GM12801 (cell line): ENCODE data around the gene ELMOD2.

Source experiments
- TF ChIP-seq, protein P1 (sequence below): IDR thresholded peaks from one replicate; pipeline ENCODE4 v1.5.1; 2011; ENCODE audit warnings: control low read depth; ENCODE audit not compliant: insufficient read length; ENCODE audit errors: extremely low read depth

ELMOD2 gene

DNA sequence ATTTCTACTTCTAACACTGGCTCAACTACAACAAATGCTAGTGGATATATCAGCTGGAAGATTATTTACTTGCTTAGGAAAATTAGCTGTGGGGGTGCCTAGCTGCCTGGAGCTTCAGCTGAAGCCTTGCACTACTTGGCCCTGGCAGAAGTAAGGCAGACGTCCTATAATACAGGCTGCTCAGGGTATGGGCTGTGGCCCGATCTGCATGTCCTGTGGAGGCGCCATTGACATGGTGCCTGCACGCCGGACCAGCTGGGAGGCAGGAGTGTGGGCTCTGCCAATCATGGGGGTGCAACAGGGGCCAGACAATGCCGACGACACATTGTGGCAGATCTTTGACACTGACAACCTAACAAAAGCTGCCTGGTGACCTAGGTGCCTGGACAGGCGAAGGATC is 76.4 kb downstream of the ELMOD2 start:
- TF ChIP-seq, protein P1, sequence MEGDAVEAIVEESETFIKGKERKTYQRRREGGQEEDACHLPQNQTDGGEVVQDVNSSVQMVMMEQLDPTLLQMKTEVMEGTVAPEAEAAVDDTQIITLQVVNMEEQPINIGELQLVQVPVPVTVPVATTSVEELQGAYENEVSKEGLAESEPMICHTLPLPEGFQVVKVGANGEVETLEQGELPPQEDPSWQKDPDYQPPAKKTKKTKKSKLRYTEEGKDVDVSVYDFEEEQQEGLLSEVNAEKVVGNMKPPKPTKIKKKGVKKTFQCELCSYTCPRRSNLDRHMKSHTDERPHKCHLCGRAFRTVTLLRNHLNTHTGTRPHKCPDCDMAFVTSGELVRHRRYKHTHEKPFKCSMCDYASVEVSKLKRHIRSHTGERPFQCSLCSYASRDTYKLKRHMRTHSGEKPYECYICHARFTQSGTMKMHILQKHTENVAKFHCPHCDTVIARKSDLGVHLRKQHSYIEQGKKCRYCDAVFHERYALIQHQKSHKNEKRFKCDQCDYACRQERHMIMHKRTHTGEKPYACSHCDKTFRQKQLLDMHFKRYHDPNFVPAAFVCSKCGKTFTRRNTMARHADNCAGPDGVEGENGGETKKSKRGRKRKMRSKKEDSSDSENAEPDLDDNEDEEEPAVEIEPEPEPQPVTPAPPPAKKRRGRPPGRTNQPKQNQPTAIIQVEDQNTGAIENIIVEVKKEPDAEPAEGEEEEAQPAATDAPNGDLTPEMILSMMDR = no peak

DNA sequence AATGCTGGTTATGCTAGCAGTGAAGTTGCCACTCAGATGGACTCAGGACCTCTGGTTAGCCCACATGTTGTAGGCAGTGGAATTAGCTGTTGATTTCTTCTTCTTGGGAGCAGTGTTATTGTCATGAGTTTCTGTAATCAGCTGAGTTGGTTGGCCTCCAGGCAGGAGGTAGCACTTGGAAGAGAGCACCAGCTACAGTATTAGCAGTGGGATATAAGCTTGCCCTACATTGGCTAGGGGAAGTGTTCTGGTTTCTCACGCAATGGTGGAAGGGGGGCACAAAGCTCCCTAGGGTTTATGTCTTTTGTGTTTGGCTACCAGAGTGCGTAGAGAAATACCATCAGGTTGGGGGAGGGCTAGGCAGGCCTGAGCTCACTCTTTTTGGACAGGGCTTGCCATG is 78.7 kb downstream of the ELMOD2 start:
- TF ChIP-seq, protein P1 = no peak

DNA sequence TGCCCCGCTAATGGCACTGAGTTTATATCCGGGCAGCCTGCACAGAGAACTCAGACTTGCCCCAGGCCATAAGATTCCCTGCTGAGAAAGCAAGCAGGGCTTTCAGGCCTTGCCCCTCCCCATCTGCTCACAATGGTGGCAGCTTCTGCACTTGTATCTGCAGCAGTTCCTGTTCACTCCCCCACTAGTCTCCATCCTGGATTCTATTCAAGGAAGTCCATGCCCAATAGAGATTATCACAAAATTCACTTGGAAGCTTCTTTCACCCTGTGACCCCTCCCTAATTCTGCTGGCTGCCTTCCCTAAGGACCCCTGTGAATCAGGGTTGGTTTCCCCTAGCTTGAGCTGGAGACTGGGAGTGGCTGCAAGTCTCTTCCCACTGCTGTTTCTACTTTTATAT is 79.3 kb downstream of the ELMOD2 start:
- TF ChIP-seq, protein P1 = no peak
